GM12892 (cell line): ENCODE results near the gene MTOR.

Experiments used
- POLR2A ChIP-seq: IDR thresholded peaks from 2 replicates; pipeline ENCODE4 v1.6.1; 2011; ENCODE audit warnings: low read depth, low read length, control low read depth
- POLR2AphosphoS5 ChIP-seq: IDR thresholded peaks from 2 replicates; pipeline ENCODE4 v1.6.1; 2011; ENCODE audit warnings: low read depth, low read length, control low read depth
- TAF1 ChIP-seq: IDR thresholded peaks from 2 replicates; pipeline ENCODE4 v1.6.1; 2011; ENCODE audit warnings: low read depth, mild to moderate bottlenecking, control low read depth, low read length, borderline replicate concordance

- no peak for TF ChIP-seq POLR2AphosphoS5
- TF ChIP-seq TAF1 = no peak
- no peak for TF ChIP-seq POLR2A
Measured at GRCh38 chr1:11150326-11150725, 112.0 kb downstream of the MTOR start.
